GM18499 (cell line): Measurements from ENCODE around the gene RHEB.

Source experiments
- ATAC-seq: cut with Tn5 transposase; IDR thresholded peaks from one replicate; pipeline ENCODE4 v1.9.1; 2021; ENCODE audit warnings: moderate number of reproducible peaks; ENCODE audit not compliant: insufficient read depth, unreplicated experiment

Gene RHEB, protein sequence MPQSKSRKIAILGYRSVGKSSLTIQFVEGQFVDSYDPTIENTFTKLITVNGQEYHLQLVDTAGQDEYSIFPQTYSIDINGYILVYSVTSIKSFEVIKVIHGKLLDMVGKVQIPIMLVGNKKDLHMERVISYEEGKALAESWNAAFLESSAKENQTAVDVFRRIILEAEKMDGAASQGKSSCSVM

DNA sequence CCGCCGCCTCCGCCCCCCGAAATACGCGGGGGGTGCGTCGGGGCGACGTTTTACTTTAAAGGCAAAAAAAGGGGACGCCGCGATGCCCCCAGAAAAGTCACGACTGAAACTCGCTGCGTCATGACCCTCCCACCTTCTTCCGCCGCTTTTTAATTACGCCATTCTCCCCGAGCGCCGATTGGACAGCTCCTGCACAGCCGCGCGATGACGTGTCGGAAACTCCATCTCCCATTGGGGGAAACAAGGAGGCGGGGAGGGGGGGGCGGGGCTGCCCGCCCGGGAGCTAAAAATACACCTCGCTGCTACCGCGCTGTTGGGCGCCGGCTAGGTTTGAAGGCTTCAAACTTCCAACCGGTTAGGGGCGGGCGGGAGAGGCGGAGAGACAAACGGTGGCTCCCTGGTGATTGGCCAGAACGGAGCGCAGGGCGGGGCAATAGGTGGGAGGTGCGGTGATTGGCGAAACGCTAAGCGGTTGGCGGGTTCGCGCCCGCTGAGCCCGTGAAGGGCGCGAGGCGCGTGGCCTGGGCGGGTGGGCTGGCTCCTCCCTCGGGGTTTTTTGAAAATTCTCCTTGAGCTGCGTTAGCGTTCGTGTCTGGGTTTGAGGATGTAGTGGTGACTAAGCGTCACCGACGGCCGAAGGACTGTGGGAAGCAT lies at the start of gene RHEB:
RHEB (minus strand) TSS at position 131 of the 654 bp plus-strand sequence. CDS start 384 bp downstream, outside the sequence.
- peak; percentile 45 for ATAC-seq

DNA sequence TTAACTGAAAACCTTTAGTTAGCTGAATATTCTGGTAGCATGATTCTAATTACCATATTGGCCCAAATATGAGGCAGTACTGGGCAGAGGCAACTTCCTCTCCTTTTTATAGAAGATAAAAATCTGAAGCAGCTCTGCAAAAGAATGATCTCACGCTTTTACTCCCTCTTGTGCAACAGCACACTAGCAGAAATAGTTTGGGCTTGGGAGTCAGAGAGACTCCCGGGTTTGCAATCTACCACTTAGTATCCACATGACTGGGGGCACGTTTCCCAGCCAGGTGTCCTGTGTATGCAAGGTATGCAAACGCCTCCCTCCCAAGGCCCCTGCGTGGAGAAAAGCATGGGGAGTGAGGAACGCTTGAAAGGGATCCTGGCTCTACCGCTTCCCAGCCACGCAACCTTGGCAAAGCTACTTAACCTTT lies 47.2 kb upstream of the RHEB start:
- no peak for ATAC-seq

DNA sequence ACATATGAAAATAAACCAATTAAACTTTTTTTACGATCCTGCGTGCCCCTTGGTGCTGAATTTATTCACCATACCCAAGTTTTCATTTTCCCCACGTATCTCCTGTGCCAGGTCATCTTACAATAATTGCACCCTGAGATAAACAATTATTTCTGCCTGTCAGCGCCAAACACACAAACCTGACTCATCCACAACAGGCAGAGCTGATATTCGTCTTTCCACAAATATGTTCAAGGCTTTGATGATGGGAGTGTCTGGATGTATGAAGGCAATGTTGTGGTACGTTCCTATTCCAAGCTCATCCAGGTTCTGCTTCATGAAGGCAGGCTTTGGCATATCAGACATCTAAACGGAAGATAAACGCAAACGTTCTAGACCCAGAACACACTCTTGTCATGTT lies 45.8 kb upstream of the RHEB start:
- ATAC-seq, result no peak

DNA sequence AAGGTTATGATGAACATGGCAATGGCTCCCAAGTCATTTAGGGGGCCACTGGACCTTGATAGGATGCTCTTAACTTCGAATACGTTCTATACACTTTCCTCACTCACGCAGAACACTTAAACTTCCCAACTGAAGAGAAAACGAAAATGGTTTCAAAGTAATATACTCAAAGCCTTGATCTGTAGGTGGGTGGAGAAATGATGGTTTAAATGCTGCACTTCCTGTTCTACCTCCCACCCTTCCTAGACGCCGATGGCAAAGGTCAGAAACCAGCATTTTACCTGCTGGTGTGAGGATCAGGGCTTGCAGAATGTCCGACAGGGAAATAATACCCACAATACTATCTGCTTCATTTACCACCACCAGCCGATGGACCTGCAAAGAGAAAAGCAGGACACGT lies 40.5 kb upstream of the RHEB start:
- no peak for ATAC-seq

DNA sequence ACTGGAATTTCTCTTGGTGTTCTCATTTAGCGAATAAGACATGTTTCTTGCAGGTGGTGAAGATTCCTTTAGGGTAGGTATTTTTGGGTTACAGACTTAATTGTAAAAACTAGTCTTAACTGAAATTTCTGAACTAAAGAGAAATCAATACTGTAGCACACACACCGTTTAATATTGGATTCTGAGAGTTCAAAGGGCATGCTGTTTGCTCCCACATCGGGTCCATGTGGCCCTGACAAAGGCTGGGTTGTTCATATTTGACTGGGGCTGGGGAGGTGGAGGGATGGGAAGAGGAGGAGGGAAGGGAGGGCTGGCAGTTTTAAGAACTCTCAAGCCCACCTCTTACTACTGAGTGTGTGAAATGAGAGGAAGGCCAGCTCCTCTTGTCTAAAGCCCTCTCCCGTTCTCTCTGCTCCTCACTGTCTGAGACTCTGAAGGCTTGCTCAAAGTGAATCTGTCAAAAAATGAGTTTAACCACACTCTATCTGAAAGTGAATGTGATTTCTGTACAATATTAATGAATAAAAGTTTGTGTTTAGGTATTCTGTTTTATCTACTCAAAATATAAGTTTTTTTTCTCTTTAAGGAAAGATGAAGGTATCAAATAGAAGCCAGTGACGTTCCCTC lies 40.0 kb upstream of the RHEB start:
- ATAC-seq, result no peak

DNA sequence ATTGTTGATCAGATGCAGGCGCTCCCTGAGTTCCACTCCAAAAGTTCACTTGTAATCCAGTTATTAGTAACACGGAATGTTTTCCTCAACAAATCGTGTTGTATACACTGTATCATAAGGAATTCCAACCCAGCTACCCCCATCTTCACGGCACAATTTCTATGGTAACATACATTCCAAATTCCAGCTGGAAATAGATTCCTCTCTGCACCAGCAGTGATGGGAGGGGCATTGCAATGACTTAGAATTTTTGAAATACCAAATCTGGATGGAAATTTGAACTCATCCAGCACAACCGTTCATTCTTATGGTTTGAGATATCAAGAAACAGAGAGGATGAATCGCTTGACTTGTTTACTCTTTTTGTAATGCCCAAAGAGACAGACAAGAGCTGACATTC lies 38.9 kb upstream of the RHEB start:
- ATAC-seq, result no peak

DNA sequence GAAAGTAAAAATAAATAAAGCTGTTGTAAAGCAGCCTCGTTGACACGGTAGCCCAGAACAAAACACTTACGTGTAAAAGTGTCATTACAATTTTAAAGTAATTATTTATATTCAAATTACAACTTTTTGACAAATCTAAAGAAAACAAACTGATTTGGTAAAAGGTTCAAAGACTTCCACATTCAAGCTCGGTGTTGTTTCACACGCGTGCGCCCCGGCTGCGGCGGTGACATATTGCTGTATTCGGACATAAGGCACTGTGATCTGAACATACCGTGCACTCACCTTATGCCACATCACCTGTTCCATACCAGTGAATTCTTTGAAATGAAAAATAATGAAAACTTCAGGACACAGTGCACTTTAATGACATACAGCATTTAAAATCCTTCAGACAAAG lies 36.9 kb upstream of the RHEB start:
- ATAC-seq, result no peak

DNA sequence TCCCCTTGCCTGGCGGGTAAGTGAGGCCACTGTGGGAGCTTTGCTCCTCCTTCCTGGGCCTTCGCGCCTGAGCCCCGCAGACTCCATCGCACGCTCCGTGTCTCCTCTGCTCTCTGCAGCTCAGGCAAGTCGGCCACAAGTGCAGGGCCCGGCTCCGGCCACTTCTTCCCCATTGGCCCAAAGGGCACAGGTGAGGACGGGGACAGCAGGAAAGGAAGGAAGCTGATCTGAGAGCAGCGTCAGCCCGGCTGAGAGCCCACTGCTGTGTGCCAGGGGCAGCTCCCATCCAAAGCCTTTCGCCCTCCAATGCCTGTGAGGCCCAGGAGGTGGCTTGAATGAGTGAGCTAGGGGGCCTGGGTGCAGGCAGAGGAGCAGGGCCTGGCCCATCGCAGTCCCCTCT lies 33.7 kb upstream of the RHEB start:
- ATAC-seq, result no peak

DNA sequence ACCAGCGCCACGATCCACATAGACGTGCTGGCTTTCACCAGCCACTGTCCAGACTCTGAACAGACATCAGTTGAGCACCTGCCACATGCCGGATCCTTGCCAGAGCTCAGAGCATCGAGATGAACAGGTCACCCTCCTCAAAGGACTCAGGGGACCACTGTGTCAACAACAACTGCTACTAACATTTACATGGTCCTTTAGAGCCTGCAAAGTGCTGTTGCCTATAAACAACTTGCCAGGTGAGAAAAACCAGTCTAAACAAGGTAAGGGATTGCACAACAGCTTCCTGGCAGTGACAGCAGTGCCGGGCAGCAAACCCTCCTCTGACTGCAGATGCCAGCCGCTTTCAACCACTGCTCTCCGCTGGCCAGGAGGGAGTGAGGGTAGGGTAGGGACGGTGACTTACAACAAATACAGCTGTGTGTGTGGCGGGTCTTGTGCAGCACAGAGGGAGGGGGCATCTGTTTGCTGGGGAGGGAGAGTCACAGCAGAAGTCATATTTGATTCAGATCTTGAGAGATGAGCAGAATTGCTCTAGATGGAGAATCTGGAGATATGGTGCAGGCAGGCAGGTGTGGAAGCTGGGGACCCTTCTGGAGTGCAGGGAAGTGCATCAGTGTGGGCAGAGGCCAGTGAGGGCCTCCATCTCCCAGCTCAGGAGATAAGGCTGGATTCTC lies 32.8 kb upstream of the RHEB start:
- no peak for ATAC-seq

DNA sequence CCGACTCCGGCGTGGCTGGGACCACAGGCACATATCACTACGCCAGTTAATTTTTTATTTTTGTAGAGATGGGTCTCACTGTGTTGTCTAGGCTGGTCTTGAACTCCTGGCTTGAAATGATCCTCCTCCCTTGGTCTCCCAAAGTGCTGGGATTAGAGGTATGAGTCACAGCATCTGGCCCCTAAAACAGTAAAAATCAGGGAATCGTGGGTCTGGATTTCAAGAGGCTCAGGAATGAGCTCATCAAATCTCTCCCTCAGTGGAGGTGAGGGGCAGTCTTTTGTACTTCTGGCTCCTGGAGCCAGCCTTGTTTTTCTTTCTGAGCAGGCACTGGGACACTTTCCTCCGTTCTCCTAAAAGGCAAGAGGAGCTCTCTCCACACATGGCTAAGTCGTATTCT lies 32.1 kb upstream of the RHEB start:
- no peak for ATAC-seq

DNA sequence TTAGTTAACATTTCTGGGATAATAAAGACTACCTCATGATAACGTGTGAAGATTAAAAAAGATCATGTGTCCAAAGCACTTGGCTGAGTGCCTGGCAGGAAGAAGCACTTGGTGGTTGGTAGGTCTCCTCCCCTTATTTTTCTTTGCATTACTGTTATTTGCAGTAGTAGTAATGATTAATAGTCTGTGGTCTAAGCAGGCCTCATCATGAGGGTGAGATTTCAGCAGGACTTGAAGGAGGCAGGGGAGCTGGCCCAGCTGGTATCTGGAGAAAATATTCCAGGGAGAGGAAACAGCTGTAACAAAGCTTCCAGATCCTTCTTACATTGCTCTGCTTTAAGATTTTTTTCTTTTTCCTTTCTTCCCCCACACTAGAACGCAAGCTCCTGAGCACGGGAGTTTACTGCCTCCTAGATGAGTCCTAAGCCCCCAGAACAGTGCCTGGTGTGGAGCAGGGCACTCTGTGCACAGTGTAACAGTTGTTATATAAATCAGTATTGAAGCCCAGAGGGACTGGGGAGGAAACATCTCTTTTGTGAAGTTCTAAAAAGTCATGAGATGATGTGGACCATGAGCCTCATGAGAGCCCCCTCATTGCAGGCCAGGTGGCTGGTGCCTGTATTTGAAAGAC lies 31.1 kb upstream of the RHEB start:
- ATAC-seq, result no peak

DNA sequence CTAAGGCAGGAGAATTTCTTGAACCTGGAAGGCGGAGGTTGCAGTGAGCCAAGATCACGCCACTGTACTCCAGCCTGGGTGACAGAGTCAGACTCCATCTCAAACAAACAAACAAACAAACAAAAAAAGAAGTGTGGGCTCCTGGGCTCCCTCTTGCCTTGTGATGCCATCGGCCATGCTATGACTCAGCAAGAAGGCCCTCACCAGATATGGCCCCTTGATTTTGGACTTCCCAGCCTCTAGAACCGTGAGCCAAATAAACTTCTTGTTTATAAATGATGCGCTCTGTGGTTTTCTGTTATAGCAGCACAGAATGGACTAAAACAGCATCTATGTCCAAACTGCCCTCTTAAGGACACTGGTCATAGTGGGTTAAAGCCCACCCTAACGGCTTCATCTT lies 29.9 kb upstream of the RHEB start:
- ATAC-seq, result no peak

DNA sequence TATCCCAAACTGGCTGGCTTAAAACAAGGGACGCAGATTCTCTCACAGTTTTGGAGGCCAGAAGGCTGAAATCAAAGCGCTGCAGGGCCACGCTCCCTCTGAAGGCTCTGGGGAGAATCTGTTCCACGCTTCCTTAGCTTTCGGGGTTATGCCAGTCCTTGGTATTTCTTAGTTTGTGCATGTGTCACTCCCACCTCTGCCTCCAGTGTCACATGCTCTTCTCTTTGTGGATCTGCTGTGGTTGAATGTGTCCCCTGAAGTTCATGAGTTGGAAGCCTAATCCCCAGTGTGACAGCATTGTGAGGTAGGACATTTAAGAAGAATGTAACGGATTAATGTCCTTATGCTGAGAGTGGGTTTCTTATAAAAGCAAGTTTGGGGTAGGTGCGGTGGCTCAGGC lies 29.4 kb upstream of the RHEB start:
- ATAC-seq, result no peak

DNA sequence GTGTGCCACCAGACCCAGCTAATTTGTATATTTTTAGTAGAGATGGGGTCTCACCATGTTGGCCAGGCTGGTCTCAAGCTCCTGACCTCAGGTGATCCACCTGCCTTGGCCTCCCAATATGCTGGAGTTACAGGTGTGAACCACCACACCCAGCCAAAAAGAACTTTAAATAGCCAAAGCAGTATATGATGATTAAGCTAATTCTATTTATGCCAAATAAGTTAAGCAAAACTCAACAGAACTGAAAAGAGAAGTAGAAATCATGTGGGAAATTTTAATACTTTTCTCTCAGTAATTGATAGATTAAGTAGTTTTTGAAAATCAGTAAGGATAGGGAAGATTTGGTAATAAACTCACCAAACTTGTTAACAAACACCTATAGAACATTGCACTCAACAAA lies 24.5 kb upstream of the RHEB start:
- ATAC-seq, result no peak

DNA sequence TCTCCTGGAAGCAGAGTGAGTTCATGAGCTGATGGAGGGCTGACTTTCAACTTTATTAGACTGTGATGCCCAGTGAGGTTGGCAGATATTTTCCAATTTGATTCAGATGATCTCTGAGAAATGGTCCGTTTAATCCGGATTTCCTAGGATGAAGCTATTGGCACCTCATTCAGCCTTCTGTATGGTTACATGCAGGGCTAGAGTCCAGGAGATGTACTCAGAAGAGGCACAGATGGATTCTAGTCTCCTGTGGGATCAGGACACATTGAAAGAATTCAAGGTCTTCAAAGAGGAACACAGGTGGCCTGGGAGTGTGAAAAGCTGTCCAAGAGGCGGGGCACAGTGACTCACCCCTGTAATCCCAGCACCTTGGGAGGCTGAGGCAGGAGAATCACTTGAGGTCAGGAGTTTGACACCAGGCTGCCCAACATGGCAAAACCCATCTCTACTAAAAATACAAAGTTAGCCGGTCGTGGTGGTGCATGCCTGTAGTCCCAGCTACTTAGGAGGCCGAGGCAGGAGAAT lies 23.0 kb upstream of the RHEB start:
- no peak for ATAC-seq

DNA sequence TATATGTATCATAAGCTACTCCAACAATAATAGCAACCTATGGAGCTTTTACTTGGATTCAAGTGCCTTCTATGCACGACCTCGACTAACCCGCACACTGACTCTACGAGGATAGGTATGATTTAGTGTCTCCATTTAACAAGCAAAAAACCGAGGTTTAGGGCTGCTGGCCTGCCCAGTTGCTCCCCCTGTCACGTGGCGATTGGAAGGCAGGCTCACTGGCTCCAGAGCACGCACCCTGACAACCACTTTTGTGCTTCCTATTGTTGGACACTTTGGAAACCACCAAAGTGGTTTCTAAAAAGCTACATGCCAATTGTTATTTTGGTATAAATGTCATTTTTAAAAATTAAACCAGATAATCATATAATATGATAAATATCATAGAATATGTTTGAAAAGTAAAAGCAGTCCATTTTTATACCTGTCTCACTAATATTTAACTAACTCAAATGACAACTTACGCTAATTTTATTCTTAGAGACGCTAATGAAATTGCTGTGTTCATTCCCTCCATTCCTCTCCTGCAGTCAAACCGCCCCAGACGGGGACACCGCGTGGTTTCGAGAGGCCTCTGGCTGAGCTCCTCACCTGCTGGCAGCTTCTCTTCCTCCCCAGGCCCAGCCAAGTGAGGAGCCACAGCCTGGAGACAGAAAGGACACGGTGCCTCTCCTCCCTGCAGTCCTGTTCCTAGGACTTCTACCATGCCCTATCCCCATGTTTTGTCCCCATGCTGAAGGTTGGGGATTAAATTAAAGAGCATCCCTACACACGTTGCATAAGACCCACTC lies 22.2 kb upstream of the RHEB start:
- ATAC-seq, result no peak

DNA sequence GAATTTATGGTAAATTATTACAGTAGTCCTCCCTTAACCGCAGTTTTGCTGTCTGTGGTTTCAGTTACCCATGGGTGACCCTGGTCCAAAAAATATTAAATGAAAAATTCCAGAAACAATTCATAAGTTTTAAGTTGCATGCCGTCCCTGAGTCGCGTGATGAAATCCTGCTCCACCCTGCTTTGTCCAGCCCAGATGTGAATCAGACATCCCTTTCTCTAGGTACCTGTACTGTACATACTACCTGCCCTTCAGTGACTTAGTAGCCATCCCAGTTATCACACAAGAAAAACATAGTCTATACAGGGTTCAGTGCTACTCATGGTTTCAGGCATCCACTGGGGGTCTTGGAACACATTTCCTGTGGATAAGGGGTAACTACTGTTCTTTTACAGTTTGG lies 20.5 kb upstream of the RHEB start:
- no peak for ATAC-seq

DNA sequence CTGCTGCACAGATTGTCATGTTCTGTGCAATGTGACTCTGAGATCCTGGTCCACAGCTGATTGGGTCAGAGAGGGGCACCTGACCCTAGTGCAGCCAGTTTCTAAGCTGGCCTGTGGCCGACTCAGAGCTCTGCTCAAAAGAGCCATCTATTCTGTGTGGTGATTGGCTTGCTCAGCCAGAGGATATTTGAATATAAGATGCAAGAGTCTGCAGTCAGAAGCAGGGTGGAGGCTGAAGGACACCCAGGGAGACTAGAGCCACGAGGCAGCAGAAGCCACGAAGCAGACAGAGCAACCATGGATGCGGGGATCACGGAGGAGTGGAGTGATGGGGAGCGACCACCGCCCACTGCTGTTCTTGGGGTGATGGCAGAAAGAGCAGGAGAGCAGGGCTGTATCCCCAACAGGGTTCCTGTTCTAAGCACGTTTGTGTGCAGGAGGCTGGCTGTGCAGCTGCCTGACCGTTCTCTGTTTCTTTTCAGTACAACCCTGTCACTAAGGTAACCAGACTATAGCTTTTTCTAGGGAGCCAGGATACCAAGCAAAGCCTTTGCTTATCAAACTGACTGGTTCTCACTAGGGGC lies 19.5 kb upstream of the RHEB start:
- ATAC-seq, result no peak

DNA sequence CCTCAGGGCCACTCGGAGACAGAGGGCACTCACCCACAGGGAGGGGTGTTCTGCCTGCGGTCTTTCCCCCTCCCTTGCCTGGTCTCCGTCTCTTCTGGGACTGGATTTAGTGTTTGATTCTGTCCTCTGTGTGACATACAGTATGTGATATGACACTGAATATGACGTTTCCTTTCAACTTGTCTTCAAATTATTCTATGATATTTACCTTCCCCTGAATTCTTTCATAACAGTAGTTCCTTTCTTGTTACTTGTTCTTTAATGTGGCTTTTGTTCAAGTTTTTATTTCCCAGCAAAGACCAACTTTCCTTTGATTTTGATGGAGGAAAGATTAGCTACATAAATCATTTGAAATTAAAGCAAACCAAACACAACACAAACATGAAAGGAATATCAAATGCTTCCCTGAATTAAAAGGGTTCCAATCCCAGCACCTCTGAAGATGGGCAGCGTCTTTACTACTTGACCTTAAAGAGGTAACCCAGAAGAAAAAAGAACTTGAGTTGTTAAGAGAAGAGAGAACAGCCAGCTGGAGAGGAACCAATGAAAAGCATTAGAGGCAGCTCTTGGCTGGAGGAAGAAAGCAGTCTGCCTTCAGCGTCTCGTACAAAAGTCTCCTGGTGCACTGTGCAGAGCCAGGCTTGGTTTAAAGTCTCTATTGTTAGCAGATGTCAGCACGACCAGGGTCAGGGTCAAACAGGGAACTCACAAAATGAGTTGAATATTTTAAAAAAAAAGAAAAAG lies 18.3 kb upstream of the RHEB start:
- ATAC-seq, result no peak
